ENCODE measurements around the gene ZNF33A.

DNA sequence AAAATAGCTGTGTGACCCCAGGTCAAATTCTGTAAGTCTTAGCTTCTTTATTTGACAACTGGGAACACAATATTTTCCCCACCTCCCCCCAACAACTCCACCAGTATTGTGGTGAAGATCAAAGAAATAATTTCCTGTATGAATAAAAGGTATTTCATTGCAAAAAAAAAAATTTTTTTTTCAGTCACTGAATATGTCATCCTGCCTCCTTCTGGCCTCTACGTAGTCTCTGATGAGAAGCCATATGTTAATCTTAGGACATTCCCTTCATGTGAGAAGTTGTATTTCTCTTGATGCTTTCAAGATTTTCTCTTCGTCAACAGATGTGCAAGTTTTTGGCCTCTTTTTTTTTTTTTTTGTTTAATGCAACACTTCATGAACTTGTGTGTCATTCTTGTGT is 33.0 kb downstream of the ZNF33A start:
- no peak for TF ChIP-seq POLR2A (IDR thresholded peaks at IDR 0.05)
- TF ChIP-seq, protein P1, sequence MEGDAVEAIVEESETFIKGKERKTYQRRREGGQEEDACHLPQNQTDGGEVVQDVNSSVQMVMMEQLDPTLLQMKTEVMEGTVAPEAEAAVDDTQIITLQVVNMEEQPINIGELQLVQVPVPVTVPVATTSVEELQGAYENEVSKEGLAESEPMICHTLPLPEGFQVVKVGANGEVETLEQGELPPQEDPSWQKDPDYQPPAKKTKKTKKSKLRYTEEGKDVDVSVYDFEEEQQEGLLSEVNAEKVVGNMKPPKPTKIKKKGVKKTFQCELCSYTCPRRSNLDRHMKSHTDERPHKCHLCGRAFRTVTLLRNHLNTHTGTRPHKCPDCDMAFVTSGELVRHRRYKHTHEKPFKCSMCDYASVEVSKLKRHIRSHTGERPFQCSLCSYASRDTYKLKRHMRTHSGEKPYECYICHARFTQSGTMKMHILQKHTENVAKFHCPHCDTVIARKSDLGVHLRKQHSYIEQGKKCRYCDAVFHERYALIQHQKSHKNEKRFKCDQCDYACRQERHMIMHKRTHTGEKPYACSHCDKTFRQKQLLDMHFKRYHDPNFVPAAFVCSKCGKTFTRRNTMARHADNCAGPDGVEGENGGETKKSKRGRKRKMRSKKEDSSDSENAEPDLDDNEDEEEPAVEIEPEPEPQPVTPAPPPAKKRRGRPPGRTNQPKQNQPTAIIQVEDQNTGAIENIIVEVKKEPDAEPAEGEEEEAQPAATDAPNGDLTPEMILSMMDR (IDR thresholded peaks at IDR 0.05): no peak
